ENCODE results near the gene RACGAP1.

Gene RACGAP1

DNA sequence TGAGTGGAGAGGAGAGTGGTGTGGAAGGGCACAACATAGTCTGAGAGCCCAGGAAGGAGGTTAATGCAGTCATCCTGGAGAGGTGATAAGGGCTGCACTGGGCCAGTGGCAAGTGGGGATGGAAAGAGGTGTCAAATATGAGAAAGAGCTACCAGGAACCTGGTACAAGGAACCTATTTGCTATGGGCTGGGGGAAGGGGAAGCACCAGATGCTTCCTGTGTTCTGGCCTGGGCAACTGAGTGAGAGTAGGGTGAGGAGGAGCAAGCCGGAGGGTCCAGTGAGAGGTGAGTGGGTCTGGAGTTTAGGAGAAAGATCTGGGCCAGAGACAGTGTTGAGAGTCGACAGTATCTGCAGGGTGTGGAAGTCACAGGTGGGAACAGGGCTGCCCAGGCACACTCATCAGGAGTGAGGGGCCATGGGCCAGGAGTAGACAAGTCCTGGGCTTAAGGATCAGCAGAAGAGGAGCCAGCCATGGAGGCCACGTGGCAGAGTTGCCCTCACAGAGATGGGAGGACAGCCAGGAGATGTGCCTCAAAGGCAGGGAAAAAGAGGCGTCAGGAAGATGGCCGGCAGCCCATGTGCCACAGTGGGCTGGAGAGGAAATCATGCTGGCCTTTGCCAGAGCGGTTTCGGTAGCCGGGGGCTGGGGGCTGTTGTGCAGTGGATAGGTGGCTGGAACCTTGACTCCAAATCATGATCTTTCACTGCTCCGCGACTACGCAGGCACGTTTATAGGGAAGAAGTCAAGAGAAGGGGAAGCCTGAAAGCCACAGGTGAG is 55.5 kb downstream of the RACGAP1 start:
- no peak for TF ChIP-seq ESRRG (CRISPR knock-in tag; IDR thresholded peaks at IDR 0.05)
- TF ChIP-seq, protein P1, sequence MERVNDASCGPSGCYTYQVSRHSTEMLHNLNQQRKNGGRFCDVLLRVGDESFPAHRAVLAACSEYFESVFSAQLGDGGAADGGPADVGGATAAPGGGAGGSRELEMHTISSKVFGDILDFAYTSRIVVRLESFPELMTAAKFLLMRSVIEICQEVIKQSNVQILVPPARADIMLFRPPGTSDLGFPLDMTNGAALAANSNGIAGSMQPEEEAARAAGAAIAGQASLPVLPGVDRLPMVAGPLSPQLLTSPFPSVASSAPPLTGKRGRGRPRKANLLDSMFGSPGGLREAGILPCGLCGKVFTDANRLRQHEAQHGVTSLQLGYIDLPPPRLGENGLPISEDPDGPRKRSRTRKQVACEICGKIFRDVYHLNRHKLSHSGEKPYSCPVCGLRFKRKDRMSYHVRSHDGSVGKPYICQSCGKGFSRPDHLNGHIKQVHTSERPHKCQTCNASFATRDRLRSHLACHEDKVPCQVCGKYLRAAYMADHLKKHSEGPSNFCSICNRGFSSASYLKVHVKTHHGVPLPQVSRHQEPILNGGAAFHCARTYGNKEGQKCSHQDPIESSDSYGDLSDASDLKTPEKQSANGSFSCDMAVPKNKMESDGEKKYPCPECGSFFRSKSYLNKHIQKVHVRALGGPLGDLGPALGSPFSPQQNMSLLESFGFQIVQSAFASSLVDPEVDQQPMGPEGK (CRISPR knock-in tag; IDR thresholded peaks at IDR 0.05; ENCODE audit: borderline replicate concordance): no peak
- no peak for TF ChIP-seq ZFP3 (CRISPR knock-in tag; IDR thresholded peaks at IDR 0.05)
- no peak for TF ChIP-seq TOX (CRISPR knock-in tag; IDR thresholded peaks at IDR 0.05; ENCODE audit: borderline replicate concordance)
- TF ChIP-seq PPARA (CRISPR knock-in tag; IDR thresholded peaks at IDR 0.05; ENCODE audit: borderline replicate concordance): no peak
- TF ChIP-seq ZNF70 (CRISPR knock-in tag; IDR thresholded peaks at IDR 0.05): no peak
- no peak for TF ChIP-seq GLIS3 (CRISPR knock-in tag; IDR thresholded peaks at IDR 0.05)
- TF ChIP-seq ZC3H10 (CRISPR knock-in tag; IDR thresholded peaks at IDR 0.05): no peak
- no peak for TF ChIP-seq ZNF565 (CRISPR knock-in tag; conservative IDR thresholded peaks at IDR 0.05; ENCODE audit: low read depth)
- no peak for TF ChIP-seq ARNTL (CRISPR knock-in tag; IDR thresholded peaks at IDR 0.05; ENCODE audit: borderline replicate concordance, low read depth)
- ATAC-seq: no peak

DNA sequence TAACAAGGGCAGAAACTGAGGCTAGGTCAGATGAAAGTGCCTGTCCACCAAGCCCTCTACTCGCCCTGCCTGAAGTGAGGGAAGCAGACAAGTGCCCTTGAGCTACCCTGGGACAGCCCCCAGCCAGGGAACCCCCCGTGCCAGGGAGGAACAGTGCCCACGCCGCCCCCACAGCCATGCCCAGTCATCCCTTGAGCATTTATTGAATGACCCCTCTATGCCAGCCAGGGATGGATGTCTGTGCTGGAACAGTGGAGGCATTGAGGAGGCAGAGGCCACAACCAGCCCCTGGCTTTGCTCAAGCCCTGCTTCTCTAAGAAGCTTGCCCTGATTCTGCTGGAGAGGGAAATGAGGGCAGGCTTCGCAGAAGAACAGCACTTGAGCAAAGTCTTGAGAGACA is 56.3 kb downstream of the RACGAP1 start:
- TF ChIP-seq GLIS3 (CRISPR knock-in tag; IDR thresholded peaks at IDR 0.05): no peak
- no peak for TF ChIP-seq ZFP3 (CRISPR knock-in tag; IDR thresholded peaks at IDR 0.05)
- no peak for TF ChIP-seq OSR1 (CRISPR knock-in tag; IDR thresholded peaks at IDR 0.05)
- TF ChIP-seq TOX (CRISPR knock-in tag; IDR thresholded peaks at IDR 0.05; ENCODE audit: borderline replicate concordance): no peak
- no peak for TF ChIP-seq ZNF8 (CRISPR knock-in tag; IDR thresholded peaks at IDR 0.05)
- TF ChIP-seq ZNF70 (CRISPR knock-in tag; IDR thresholded peaks at IDR 0.05): no peak
- no peak for TF ChIP-seq CSDC2 (CRISPR knock-in tag; IDR thresholded peaks at IDR 0.05)
- TF ChIP-seq ARNTL (CRISPR knock-in tag; IDR thresholded peaks at IDR 0.05; ENCODE audit: borderline replicate concordance, low read depth): no peak
- no peak for TF ChIP-seq ISL1 (CRISPR knock-in tag; IDR thresholded peaks at IDR 0.05)
- TF ChIP-seq ESRRG (CRISPR knock-in tag; IDR thresholded peaks at IDR 0.05): no peak
- TF ChIP-seq BACH2 (CRISPR knock-in tag; IDR thresholded peaks at IDR 0.05; ENCODE audit: borderline replicate concordance): no peak
- TF ChIP-seq, protein P2, sequence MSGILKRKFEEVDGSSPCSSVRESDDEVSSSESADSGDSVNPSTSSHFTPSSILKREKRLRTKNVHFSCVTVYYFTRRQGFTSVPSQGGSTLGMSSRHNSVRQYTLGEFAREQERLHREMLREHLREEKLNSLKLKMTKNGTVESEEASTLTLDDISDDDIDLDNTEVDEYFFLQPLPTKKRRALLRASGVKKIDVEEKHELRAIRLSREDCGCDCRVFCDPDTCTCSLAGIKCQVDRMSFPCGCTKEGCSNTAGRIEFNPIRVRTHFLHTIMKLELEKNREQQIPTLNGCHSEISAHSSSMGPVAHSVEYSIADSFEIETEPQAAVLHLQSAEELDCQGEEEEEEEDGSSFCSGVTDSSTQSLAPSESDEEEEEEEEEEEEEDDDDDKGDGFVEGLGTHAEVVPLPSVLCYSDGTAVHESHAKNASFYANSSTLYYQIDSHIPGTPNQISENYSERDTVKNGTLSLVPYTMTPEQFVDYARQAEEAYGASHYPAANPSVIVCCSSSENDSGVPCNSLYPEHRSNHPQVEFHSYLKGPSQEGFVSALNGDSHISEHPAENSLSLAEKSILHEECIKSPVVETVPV (CRISPR knock-in tag; IDR thresholded peaks at IDR 0.05): no peak
- no peak for TF ChIP-seq TCF4 (CRISPR knock-in tag; IDR thresholded peaks at IDR 0.05; ENCODE audit: borderline replicate concordance)
- TF ChIP-seq, protein P1 (CRISPR knock-in tag; IDR thresholded peaks at IDR 0.05; ENCODE audit: borderline replicate concordance): no peak
- TF ChIP-seq, protein P3, sequence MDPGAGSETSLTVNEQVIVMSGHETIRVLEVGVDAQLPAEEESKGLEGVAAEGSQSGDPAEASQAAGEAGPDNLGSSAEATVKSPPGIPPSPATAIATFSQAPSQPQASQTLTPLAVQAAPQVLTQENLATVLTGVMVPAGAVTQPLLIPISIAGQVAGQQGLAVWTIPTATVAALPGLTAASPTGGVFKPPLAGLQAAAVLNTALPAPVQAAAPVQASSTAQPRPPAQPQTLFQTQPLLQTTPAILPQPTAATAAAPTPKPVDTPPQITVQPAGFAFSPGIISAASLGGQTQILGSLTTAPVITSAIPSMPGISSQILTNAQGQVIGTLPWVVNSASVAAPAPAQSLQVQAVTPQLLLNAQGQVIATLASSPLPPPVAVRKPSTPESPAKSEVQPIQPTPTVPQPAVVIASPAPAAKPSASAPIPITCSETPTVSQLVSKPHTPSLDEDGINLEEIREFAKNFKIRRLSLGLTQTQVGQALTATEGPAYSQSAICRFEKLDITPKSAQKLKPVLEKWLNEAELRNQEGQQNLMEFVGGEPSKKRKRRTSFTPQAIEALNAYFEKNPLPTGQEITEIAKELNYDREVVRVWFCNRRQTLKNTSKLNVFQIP (CRISPR knock-in tag; IDR thresholded peaks at IDR 0.05; ENCODE audit: borderline replicate concordance, low read depth): no peak
- no peak for ATAC-seq

DNA sequence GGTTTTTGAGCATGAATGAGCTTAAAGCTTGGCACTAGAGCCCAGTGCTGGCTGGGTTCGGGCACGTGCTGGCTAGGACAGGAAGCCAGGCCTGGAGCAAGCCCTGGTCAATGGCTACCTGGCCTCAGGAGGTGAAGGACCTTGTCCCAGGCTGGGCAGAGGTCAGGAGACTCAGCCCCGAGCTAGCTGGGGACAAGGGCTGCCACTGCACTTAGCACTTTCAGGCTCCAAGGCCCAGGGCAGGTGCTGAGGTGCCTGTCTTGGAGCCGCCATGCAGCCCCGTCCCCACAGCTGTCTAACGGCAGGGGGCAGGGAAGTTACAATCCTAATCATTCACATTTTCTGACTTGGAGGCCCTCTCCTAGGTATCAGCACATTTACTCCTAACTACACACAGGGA is 56.8 kb downstream of the RACGAP1 start:
- TF ChIP-seq PPARA (CRISPR knock-in tag; IDR thresholded peaks at IDR 0.05; ENCODE audit: borderline replicate concordance) (no peak), RARB (CRISPR knock-in tag; IDR thresholded peaks at IDR 0.05) (no peak), ZNF565 (CRISPR knock-in tag; conservative IDR thresholded peaks at IDR 0.05; ENCODE audit: low read depth) (no peak), ZC3H10 (CRISPR knock-in tag; IDR thresholded peaks at IDR 0.05) (no peak), BACH2 (CRISPR knock-in tag; IDR thresholded peaks at IDR 0.05; ENCODE audit: borderline replicate concordance) (no peak), ESRRG (CRISPR knock-in tag; IDR thresholded peaks at IDR 0.05) (no peak), ARNTL (CRISPR knock-in tag; IDR thresholded peaks at IDR 0.05; ENCODE audit: borderline replicate concordance, low read depth) (no peak)
- TF ChIP-seq, protein P3 (CRISPR knock-in tag; IDR thresholded peaks at IDR 0.05; ENCODE audit: borderline replicate concordance, low read depth): no peak
- no peak for ATAC-seq
